Measurements from ENCODE around the gene USH2A. TPM values are rescaled to one million over a fixed set of nuclear protein-coding genes. Genes with fewer than 3 reads are reported as not detected.

The USH2A gene
- total RNA-seq, 1 experiment from 2014 or later: not detected

DNA sequence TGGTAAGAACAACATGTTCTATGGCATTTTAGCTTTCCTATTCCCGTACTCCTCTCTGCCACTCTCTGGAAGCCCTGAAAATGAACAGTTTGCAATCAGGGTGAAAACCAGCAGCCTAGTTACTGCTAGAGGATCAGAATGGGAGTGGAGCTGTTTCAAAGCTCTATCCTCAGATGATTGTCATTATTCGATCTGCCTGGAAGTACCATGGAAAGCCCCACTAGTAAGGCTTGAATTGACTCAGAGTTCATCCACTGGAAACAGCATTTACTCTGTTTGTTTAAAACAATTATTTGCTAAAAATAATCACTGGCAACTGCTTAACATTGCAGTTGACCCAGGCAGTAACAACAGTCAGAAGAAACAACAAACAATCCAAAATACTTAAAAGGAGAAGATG lies 91.2 kb downstream of the USH2A start (continued):
- TF ChIP-seq EZH2phosphoT487 (IDR thresholded peaks at IDR 0.05; ENCODE audit: borderline replicate concordance): no peak
- no peak for TF ChIP-seq ZNF274 (IDR thresholded peaks at IDR 0.05; ENCODE audit: low read depth, low read length)
- TF ChIP-seq CBX3 (IDR thresholded peaks at IDR 0.05; ENCODE audit: low read depth): no peak

DNA sequence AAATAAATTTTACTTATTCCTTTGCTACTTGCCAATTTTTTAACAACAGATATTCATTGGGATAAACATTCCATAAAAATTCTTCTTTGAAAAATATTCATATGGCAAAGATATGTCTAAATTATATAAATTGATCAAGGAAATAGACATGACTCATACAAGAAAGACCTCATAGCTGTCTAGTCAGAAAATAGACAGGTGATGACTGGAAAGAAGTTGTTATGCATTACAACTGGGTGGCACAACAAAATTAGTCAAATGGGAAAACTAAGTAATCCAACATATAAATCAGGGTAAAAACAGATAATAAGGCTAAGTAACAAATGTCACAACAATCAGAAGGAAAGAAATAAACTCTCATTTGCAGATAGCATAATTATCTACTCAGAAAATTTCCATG lies 92.0 kb downstream of the USH2A start:
- ATAC-seq: no peak
- Histone ChIP-seq H4K20me1 (ENCODE audit: insufficient read depth) (no peaks in the 10 kb centered on the region), H3K79me2 (ENCODE audit: insufficient read depth, low read length) (no peaks in the 10 kb centered on the region), H3K27me3 (ENCODE audit: insufficient read depth, low read length) (no peaks in the 10 kb centered on the region), H3K27ac (ENCODE audit: low read depth, low read length) (no peak overlapping the region), H3K4me3 (replicated peaks in 1 of 2; ENCODE audit: low read depth in 1 of 2, low read length in 2 of 2) (no peak overlapping the region), H2AFZ (ENCODE audit: low read depth, low read length, poor library complexity, severe bottlenecking) (no peak overlapping the region), H3K9ac (ENCODE audit: low read length) (no peak overlapping the region), H3K9me3 (ENCODE audit: control insufficient read depth in 1 of 2, insufficient read depth in 1 of 2, low read depth in 1 of 2, low read length in 2 of 2) (no peaks in the 10 kb centered on the region; a peak in 1 of 4 replicates), H3K4me1 (ENCODE audit: control insufficient read depth in 1 of 2, insufficient read depth in 2 of 2, low read length in 2 of 2) (no peaks in the 10 kb centered on the region), H3K36me3 (ENCODE audit: control insufficient read depth in 1 of 2, insufficient read depth in 2 of 2, low read length in 2 of 2) (no peaks in the 10 kb centered on the region), H3K9me2 (ENCODE audit: insufficient read depth) (no peaks in the 10 kb centered on the region), H3K4me2 (ENCODE audit: low read length) (no peak overlapping the region)
- CTCF ChIA-PET: interaction anchor here (0.9 kb wide), 1 partner anchor 110 kb away, joined by 3 read pairs; no protein-coding TSS in a partner anchor
- POLR2A ChIA-PET: no interaction called here
- intact Hi-C loops (cut with micrococcal nuclease): no loop called here
- BruUV-seq (replicated peaks): no TSS peak
- DNase-seq (ENCODE audit: low read depth, low spot score): no peak
- RAD21 ChIA-PET (ENCODE audit: low non-redundant PET in 1 of 2, low total read pairs in 2 of 2, uncharacterized antibody in 2 of 2, unreplicated experiment in 2 of 2): no interaction called here
- TF ChIP-seq JUND (IDR thresholded peaks at IDR 0.05) (no peak), POLR2AphosphoS5 (IDR thresholded peaks at IDR 0.05; ENCODE audit: low read depth, low read length) (no peak), FOSL1 (IDR thresholded peaks at IDR 0.05; ENCODE audit: low read depth) (no peak), ELF1 (IDR thresholded peaks at IDR 0.05; ENCODE audit: borderline replicate concordance, low read depth) (no peak), CBX3 (IDR thresholded peaks at IDR 0.05; ENCODE audit: low read depth) (no peak), CEBPB (IDR thresholded peaks at IDR 0.05; ENCODE audit: low read depth) (no peak), TCF7L2 (IDR thresholded peaks at IDR 0.05; ENCODE audit: borderline replicate concordance, extremely low read depth, insufficient read depth, insufficient read length) (no peak)

DNA sequence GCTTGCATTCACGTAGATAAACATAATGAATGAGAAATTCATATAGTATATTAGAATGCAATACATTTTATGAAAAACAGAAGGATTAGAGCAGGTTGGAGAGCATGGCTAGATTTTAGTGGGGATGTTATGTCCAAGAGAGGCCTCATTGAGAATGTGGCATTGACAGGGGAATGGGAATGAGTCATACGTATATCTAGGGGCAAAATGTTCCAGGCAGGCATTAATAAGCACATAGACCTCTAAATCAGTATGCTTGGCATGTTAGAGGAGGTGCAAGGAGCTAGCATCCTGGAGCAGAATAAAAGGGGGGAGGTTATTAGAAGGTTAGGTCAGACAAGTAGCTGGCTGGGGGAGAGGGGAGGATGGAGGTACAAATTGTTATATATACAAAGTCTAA lies 93.0 kb downstream of the USH2A start:
- no TSS peak for BruUV-seq (replicated peaks)

More for the DNA sequence above, 93.0 kb downstream of the USH2A start:
- no peak for DNase-seq (ENCODE audit: low read depth, low spot score)
- ChIA-PET CTCF (no interaction called here), POLR2A (no interaction called here), RAD21 (ENCODE audit: low non-redundant PET in 1 of 2, low total read pairs in 2 of 2, uncharacterized antibody in 2 of 2, unreplicated experiment in 2 of 2) (no interaction called here)
- no peaks in the 10 kb centered on the region for H3K27me3 ChIP-seq (ENCODE audit: insufficient read depth, low read length)
- intact Hi-C loops (cut with micrococcal nuclease): no loop called here
- H3K4me3 ChIP-seq (replicated peaks in 1 of 2; ENCODE audit: low read depth in 1 of 2, low read length in 2 of 2): no peak overlapping the region
- H3K4me2 ChIP-seq (ENCODE audit: low read length): no peak overlapping the region
- H3K4me1 ChIP-seq (ENCODE audit: control insufficient read depth in 1 of 2, insufficient read depth in 2 of 2, low read length in 2 of 2): no peaks in the 10 kb centered on the region
- H2AFZ ChIP-seq (ENCODE audit: low read depth, low read length, poor library complexity, severe bottlenecking): no peak overlapping the region
- H3K27ac ChIP-seq (ENCODE audit: low read depth, low read length): no peak overlapping the region
- H3K79me2 ChIP-seq (ENCODE audit: insufficient read depth, low read length): no peaks in the 10 kb centered on the region
- H3K36me3 ChIP-seq (ENCODE audit: control insufficient read depth in 1 of 2, insufficient read depth in 2 of 2, low read length in 2 of 2): no peaks in the 10 kb centered on the region
- H3K9me3 ChIP-seq (ENCODE audit: control insufficient read depth in 1 of 2, insufficient read depth in 1 of 2, low read depth in 1 of 2, low read length in 2 of 2): no peaks in the 10 kb centered on the region; a peak in 1 of 4 replicates
- ATAC-seq: no peak
- TF ChIP-seq CEBPB (IDR thresholded peaks at IDR 0.05; ENCODE audit: low read depth) (no peak), SRF (IDR thresholded peaks at IDR 0.05; ENCODE audit: low read depth) (no peak), POLR2A (IDR thresholded peaks at IDR 0.05; ENCODE audit: borderline replicate concordance, extremely low read depth, insufficient read depth, insufficient read length) (no peak)
- TF ChIP-seq, protein P1, sequence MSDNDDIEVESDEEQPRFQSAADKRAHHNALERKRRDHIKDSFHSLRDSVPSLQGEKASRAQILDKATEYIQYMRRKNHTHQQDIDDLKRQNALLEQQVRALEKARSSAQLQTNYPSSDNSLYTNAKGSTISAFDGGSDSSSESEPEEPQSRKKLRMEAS (IDR thresholded peaks at IDR 0.05): no peak
- no peaks in the 10 kb centered on the region for H3K9me2 ChIP-seq (ENCODE audit: insufficient read depth)
- no peaks in the 10 kb centered on the region for H4K20me1 ChIP-seq (ENCODE audit: insufficient read depth)
- H3K9ac ChIP-seq (ENCODE audit: low read length): no peak overlapping the region

All from HCT116 (cell line).